ENCODE measurements around the gene ZAP70.

DNA sequence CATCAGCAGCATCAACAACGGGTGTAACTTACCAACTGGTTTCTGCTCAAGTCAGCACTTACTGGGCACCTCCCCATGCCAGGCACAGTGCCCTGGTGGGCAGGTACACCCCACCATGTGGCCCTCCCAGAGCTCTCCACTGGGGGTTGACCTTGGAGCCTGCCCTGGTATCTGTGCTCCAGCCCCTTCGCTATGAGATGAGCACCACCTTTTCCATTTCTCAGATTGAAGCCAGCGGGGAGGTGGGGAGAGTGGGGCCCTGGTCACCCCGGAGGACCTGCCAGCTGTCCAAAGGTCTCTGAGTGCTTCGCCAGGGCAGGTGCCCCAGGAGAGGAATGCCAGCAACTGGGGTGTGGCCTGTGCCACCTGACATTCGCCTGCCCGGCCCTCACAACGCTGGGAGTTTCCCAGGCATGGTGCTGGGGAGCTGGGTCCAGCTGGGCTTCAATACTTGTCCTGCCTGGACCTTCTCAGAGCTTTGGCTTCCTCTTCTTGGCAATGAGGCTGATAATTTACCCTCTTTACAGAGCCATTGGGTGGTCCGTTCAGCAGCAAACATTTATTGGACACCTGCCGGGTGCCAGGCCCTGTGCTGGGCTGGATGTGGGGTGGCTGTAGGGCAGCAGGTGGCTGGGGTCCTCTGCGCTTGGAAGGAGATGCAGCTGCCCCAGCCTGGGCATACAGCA is 5.9 kb upstream of the ZAP70 start:
- TF ChIP-seq CBX5 (CRISPR knock-in tag; IDR thresholded peaks at IDR 0.05; ENCODE audit: borderline replicate concordance), result no peak
- TF ChIP-seq, protein P1, sequence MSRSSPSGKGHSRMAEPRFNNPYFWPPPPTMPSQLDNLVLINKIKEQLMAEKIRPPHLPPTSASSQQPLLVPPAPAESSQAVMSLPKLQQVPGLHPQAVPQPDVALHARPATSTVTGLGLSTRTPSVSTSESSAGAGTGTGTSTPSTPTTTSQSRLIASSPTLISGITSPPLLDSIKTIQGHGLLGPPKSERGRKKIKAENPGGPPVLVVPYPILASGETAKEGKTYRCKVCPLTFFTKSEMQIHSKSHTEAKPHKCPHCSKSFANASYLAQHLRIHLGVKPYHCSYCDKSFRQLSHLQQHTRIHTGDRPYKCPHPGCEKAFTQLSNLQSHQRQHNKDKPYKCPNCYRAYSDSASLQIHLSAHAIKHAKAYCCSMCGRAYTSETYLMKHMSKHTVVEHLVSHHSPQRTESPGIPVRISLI (CRISPR knock-in tag; IDR thresholded peaks at IDR 0.05; ENCODE audit: borderline replicate concordance), result no peak
- TF ChIP-seq ZNF224 (CRISPR knock-in tag; IDR thresholded peaks at IDR 0.05), result no peak
- TF ChIP-seq ZNF446 (CRISPR knock-in tag; IDR thresholded peaks at IDR 0.05), result no peak
- no peak for TF ChIP-seq KLF13 (CRISPR knock-in tag; IDR thresholded peaks at IDR 0.05)
- no peak for TF ChIP-seq ZNF274 (CRISPR knock-in tag; IDR thresholded peaks at IDR 0.05)
- no peak for TF ChIP-seq SRF (IDR thresholded peaks at IDR 0.05; ENCODE audit: low read depth, low read length)
